KMS-11 (cell line): ENCODE data around the gene DLG1.

Experiments used
- H2AFZ ChIP-seq: fragments of 200-600 bp; sonication (generic); 2 replicates; pipeline ENCODE4 v1.6.1; 2016; ENCODE audit warnings: antibody characterized with exemption, mixed run types, low read depth
- H3K27ac ChIP-seq: fragments of 200-600 bp; sonication (generic); 2 replicates; pipeline ENCODE4 v1.6.1; 2016; ENCODE audit warnings: mild to moderate bottlenecking, mixed run types
- H3K27me3 ChIP-seq: fragments of 200-600 bp; sonication (generic); 2 replicates; pipeline ENCODE4 v1.6.1; 2017; ENCODE audit warnings: mild to moderate bottlenecking, low read depth, mixed run types, moderate library complexity; ENCODE audit not compliant: insufficient read depth
- H3K36me3 ChIP-seq: fragments of 200-600 bp; sonication (generic); 2 replicates; pipeline ENCODE4 v1.6.1; 2017; ENCODE audit warnings: mild to moderate bottlenecking, mixed run types; ENCODE audit not compliant: insufficient read depth
- H3K4me1 ChIP-seq: fragments of 200-600 bp; sonication (generic); 2 replicates; pipeline ENCODE4 v1.6.1; 2016; ENCODE audit warnings: mild to moderate bottlenecking, low read depth, mixed run types; ENCODE audit not compliant: poor library complexity, severe bottlenecking
- H3K4me2 ChIP-seq: fragments of 200-600 bp; sonication (generic); 2 replicates; pipeline ENCODE4 v1.7.0; 2016; ENCODE audit warnings: mild to moderate bottlenecking, mixed run types
- H3K4me3 ChIP-seq: fragments of 200-600 bp; sonication (generic); IDR thresholded peaks from 2 replicates; pipeline ENCODE4 v1.6.1; 2017; ENCODE audit warnings: low read depth, low read length, mixed read lengths; ENCODE audit not compliant: insufficient read depth
- H3K79me2 ChIP-seq: fragments of 200-600 bp; sonication (generic); 2 replicates; pipeline ENCODE4 v1.6.1; 2016; ENCODE audit warnings: low read depth, mixed run types; ENCODE audit not compliant: insufficient read depth
- H3K9ac ChIP-seq: fragments of 200-600 bp; sonication (generic); 2 replicates; pipeline ENCODE4 v1.6.1; 2016; ENCODE audit warnings: mild to moderate bottlenecking, mixed run types
- H4K20me1 ChIP-seq: fragments of 200-600 bp; sonication (generic); 2 replicates; pipeline ENCODE4 v1.6.1; 2016; ENCODE audit warnings: mild to moderate bottlenecking, mixed run types; ENCODE audit not compliant: insufficient read depth
- CTCF ChIP-seq: fragments of 200-600 bp; sonication (generic); conservative IDR thresholded peaks from 2 replicates; pipeline ENCODE4 v1.6.1; 2017; ENCODE audit warnings: low read depth, mild to moderate bottlenecking, antibody characterized with exemption, low read length, moderate library complexity, mixed read lengths

Gene DLG1

GRCh38 chr3:197149528-197149927 is 148.9 kb downstream of the DLG1 start:
- no peaks in the 10 kb centered on the region for H3K36me3 ChIP-seq

GRCh38 chr3:197144188-197144587 is 154.2 kb downstream of the DLG1 start:
- no peak overlapping the region for H2AFZ ChIP-seq
- no peak for TF ChIP-seq CTCF
- H3K79me2 ChIP-seq: no peaks in the 10 kb centered on the region
- H4K20me1 ChIP-seq: no peaks in the 10 kb centered on the region
- no peaks in the 10 kb centered on the region for H3K27me3 ChIP-seq
- no peak overlapping the region for H3K9ac ChIP-seq
- H3K36me3 ChIP-seq: no peaks in the 10 kb centered on the region
- H3K4me1 ChIP-seq: no peaks in the 10 kb centered on the region
- no peak overlapping the region for H3K27ac ChIP-seq
- no peak overlapping the region for H3K4me2 ChIP-seq
- no peak overlapping the region for H3K4me3 ChIP-seq

More at GRCh38 chr3:197149528-197149927, 148.9 kb downstream of the DLG1 start:
- Histone ChIP-seq H3K27ac (no peak overlapping the region), H2AFZ (no peak overlapping the region), H3K79me2 (no peaks in the 10 kb centered on the region), H3K4me2 (no peak overlapping the region), H3K27me3 (no peaks in the 10 kb centered on the region), H3K4me3 (no peak overlapping the region), H3K4me1 (peaks cover 14% of the 10 kb centered on the region), H4K20me1 (no peaks in the 10 kb centered on the region), H3K9ac (no peak overlapping the region)
- TF ChIP-seq CTCF: no peak

- TF ChIP-seq CTCF: no peak
- H3K4me3 ChIP-seq: no peak overlapping the region
- H3K9ac ChIP-seq: no peak overlapping the region
- H3K4me1 ChIP-seq: no peaks in the 10 kb centered on the region
- H3K4me2 ChIP-seq: no peak overlapping the region
- H3K27me3 ChIP-seq: no peaks in the 10 kb centered on the region
- H3K79me2 ChIP-seq: no peaks in the 10 kb centered on the region
- H3K36me3 ChIP-seq: peaks cover 3% of the 10 kb centered on the region; the same call in 1 of the 2 replicates
- H2AFZ ChIP-seq: no peak overlapping the region
- H4K20me1 ChIP-seq: no peaks in the 10 kb centered on the region
- no peak overlapping the region for H3K27ac ChIP-seq
These were observed 158.8 kb downstream of the DLG1 start for GRCh38 chr3:197139586-197139985.

- Histone ChIP-seq H4K20me1 (no peaks in the 10 kb centered on the region), H3K27ac (no peak overlapping the region), H3K4me3 (no peak overlapping the region), H3K79me2 (no peaks in the 10 kb centered on the region), H3K9ac (no peak overlapping the region), H3K4me1 (peaks cover 10% of the 10 kb centered on the region), H3K4me2 (no peak overlapping the region), H3K27me3 (no peaks in the 10 kb centered on the region), H2AFZ (no peak overlapping the region), H3K36me3 (peaks cover 3% of the 10 kb centered on the region; the same call in 1 of the 2 replicates)
- no peak for TF ChIP-seq CTCF
These were observed 160.7 kb downstream of the DLG1 start for GRCh38 chr3:197137751-197138150.
